ENCODE measurements around the gene SEPTIN7. TPM values are rescaled to one million over a fixed set of nuclear protein-coding genes. Genes with fewer than 3 reads are reported as not detected.

SEPTIN7 gene
- total and polyA plus RNA-seq, 3 experiments from 2014 or later, result 270 to 671 (median 270) TPM

- H3K4me1 Mint-ChIP-seq, result peaks cover 8 to 16% (median 14%) of the 10 kb centered on the region in 3 donors
Measured at GRCh38 chr7:35797311-35797710, 3.5 kb upstream of the SEPTIN7 start.

GRCh38 chr7:35799846-35800717 lies 775 bp upstream of the SEPTIN7 start:
- ChIA-PET POLR2A (interaction anchor here (0.7 to 3.9 kb wide), 14 partner anchors 13 to 1648 kb away, joined by 3 to 62 read pairs (median 5); partner anchors contain the start of gene HERPUD2), CTCF (interaction anchor here (0.7 to 2.9 kb wide), 19 partner anchors 12 to 142 kb away, joined by 3 to 42 read pairs (median 4); partner anchors contain the start of gene HERPUD2)
- peaks cover 0 to 3% of the 10 kb centered on the region in 2 donors for H3K27me3 Mint-ChIP-seq
- Histone ChIP-seq H3K36me3 (ENCODE audit: insufficient read depth, low read length) (no peaks in the 10 kb centered on the region), H3K27me3 (ENCODE audit: insufficient read depth, low read length, poor library complexity, severe bottlenecking) (no peaks in the 10 kb centered on the region), H3K27ac (ENCODE audit: low read depth, low read length) (peak overlapping the region; percentile 96), H3K9me3 (ENCODE audit: low read length) (no peaks in the 10 kb centered on the region), H3K4me3 (ENCODE audit: low read length) (peak overlapping the region; percentile 92), H3K4me1 (ENCODE audit: insufficient read depth, low read length) (peaks cover 31% of the 10 kb centered on the region)
- peaks cover 0 to 21% (median 5%) of the 10 kb centered on the region in 3 donors for H3K36me3 Mint-ChIP-seq
- no peaks in the 10 kb centered on the region for H3K9me3 Mint-ChIP-seq
- peaks cover 35 to 44% (median 40%) of the 10 kb centered on the region in 3 donors for H3K4me1 Mint-ChIP-seq
- H3K4me3 Mint-ChIP-seq, result peak overlapping the region; percentile 86 to 97 (median 97)
- H3K27ac Mint-ChIP-seq, result peak overlapping the region; percentile 98 to 100 (median 99)
- DNase-seq, result peak in 4 of 5 donors; percentile 63 to 86 (median 82)

More at GRCh38 chr7:35797311-35797710, 3.5 kb upstream of the SEPTIN7 start:
- no peaks in the 10 kb centered on the region for H3K27me3 ChIP-seq (ENCODE audit: insufficient read depth, low read length, poor library complexity, severe bottlenecking)
- Mint-ChIP-seq H3K4me3 (peak overlapping the region in 2 of 7 donors; percentile 14 to 71), H3K9me3 (no peaks in the 10 kb centered on the region), H3K27ac (no peak overlapping the region), H3K27me3 (peaks cover 0 to 3% of the 10 kb centered on the region in 2 donors), H3K36me3 (peaks cover 0 to 14% (median 0%) of the 10 kb centered on the region in 3 donors)
- H3K36me3 ChIP-seq (ENCODE audit: insufficient read depth, low read length), result no peaks in the 10 kb centered on the region
- POLR2A ChIA-PET, result no interaction called here
- peaks cover 3% of the 10 kb centered on the region for H3K4me1 ChIP-seq (ENCODE audit: insufficient read depth, low read length)
- CTCF ChIA-PET, result no interaction called here
- H3K9me3 ChIP-seq (ENCODE audit: low read length), result no peaks in the 10 kb centered on the region
- no peak for DNase-seq
- H3K27ac ChIP-seq (ENCODE audit: low read depth, low read length), result no peak overlapping the region
- H3K4me3 ChIP-seq (ENCODE audit: low read length), result no peak overlapping the region

GRCh38 chr7:35801392-35802101 lies 690 bp downstream of the SEPTIN7 start:
- ChIA-PET CTCF (interaction anchor here (0.6 to 2.9 kb wide), 18 partner anchors 16 to 143 kb away, joined by 3 to 42 read pairs (median 4); partner anchors contain the start of gene HERPUD2), POLR2A (interaction anchor here (0.6 to 3.9 kb wide), 14 partner anchors 12 to 1646 kb away, joined by 3 to 62 read pairs (median 5); partner anchors contain the start of gene HERPUD2)
- peak overlapping the region; percentile 68 for H3K4me3 ChIP-seq (ENCODE audit: low read length)
- Mint-ChIP-seq H3K36me3 (peaks cover 0 to 26% (median 5%) of the 10 kb centered on the region in 3 donors), H3K9me3 (no peaks in the 10 kb centered on the region), H3K27me3 (peaks cover 0 to 3% of the 10 kb centered on the region in 2 donors), H3K27ac (peak overlapping the region; percentile 98 to 100 (median 99)), H3K4me1 (peaks cover 49 to 59% (median 54%) of the 10 kb centered on the region in 3 donors), H3K4me3 (peak overlapping the region; percentile 86 to 97 (median 97))
- H3K9me3 ChIP-seq (ENCODE audit: low read length), result no peaks in the 10 kb centered on the region
- peak overlapping the region; percentile 96 for H3K27ac ChIP-seq (ENCODE audit: low read depth, low read length)
- H3K4me1 ChIP-seq (ENCODE audit: insufficient read depth, low read length), result peaks cover 46% of the 10 kb centered on the region
- peak; percentile 73 to 86 (median 82) for DNase-seq
- no peaks in the 10 kb centered on the region for H3K27me3 ChIP-seq (ENCODE audit: insufficient read depth, low read length, poor library complexity, severe bottlenecking)
- H3K36me3 ChIP-seq (ENCODE audit: insufficient read depth, low read length), result no peaks in the 10 kb centered on the region

GRCh38 chr7:35802102-35802466 lies 1.2 kb downstream of the SEPTIN7 start:
- Histone ChIP-seq H3K27ac (ENCODE audit: low read depth, low read length) (peak overlapping the region; percentile 96), H3K9me3 (ENCODE audit: low read length) (no peaks in the 10 kb centered on the region), H3K36me3 (ENCODE audit: insufficient read depth, low read length) (no peaks in the 10 kb centered on the region), H3K4me1 (ENCODE audit: insufficient read depth, low read length) (peaks cover 49% of the 10 kb centered on the region), H3K27me3 (ENCODE audit: insufficient read depth, low read length, poor library complexity, severe bottlenecking) (no peaks in the 10 kb centered on the region), H3K4me3 (ENCODE audit: low read length) (peak overlapping the region; percentile 68)
- peak overlapping the region; percentile 92 to 100 (median 99) for H3K27ac Mint-ChIP-seq
- no peak for DNase-seq
- ChIA-PET CTCF (interaction anchor here (1.1 to 2.9 kb wide), 4 partner anchors 28 to 115 kb away, joined by 3 to 42 read pairs (median 3); no protein-coding TSS in a partner anchor), POLR2A (interaction anchor here (0.9 to 3.9 kb wide), 4 partner anchors 74 to 155 kb away, joined by 3 to 62 read pairs (median 30); partner anchors contain the start of gene HERPUD2)
- no peaks in the 10 kb centered on the region for H3K9me3 Mint-ChIP-seq
- peaks cover 54 to 64% (median 58%) of the 10 kb centered on the region in 3 donors for H3K4me1 Mint-ChIP-seq
- peaks cover 0 to 3% of the 10 kb centered on the region in 2 donors for H3K27me3 Mint-ChIP-seq
- H3K36me3 Mint-ChIP-seq, result peaks cover 0 to 27% (median 5%) of the 10 kb centered on the region in 3 donors
- peak overlapping the region; percentile 86 to 97 (median 97) for H3K4me3 Mint-ChIP-seq

GRCh38 chr7:35802649-35803048 lies 1.8 kb downstream of the SEPTIN7 start:
- H3K27ac ChIP-seq (ENCODE audit: low read depth, low read length), result peak overlapping the region; percentile 96
- ChIA-PET CTCF (interaction anchor here (1.1 to 1.4 kb wide), 2 partner anchors 78 to 115 kb away, joined by 3 read pairs; no protein-coding TSS in a partner anchor), POLR2A (interaction anchor here (0.6 to 3.9 kb wide), 4 partner anchors 44 to 156 kb away, joined by 3 to 62 read pairs (median 6); partner anchors contain the start of gene HERPUD2)
- no peaks in the 10 kb centered on the region for H3K27me3 ChIP-seq (ENCODE audit: insufficient read depth, low read length, poor library complexity, severe bottlenecking)
- H3K27ac Mint-ChIP-seq, result peak overlapping the region; percentile 92 to 100 (median 99)
- peaks cover 0 to 3% of the 10 kb centered on the region in 2 donors for H3K27me3 Mint-ChIP-seq
- H3K4me1 ChIP-seq (ENCODE audit: insufficient read depth, low read length), result peaks cover 49% of the 10 kb centered on the region
- H3K4me3 ChIP-seq (ENCODE audit: low read length), result peak overlapping the region; percentile 68
- H3K36me3 ChIP-seq (ENCODE audit: insufficient read depth, low read length), result no peaks in the 10 kb centered on the region
- H3K36me3 Mint-ChIP-seq, result peaks cover 0 to 27% (median 5%) of the 10 kb centered on the region in 3 donors
- no peaks in the 10 kb centered on the region for H3K9me3 ChIP-seq (ENCODE audit: low read length)
- peak in 1 of 5 donors; percentile 32 for DNase-seq
- peak overlapping the region; percentile 86 to 97 (median 97) for H3K4me3 Mint-ChIP-seq
- no peaks in the 10 kb centered on the region for H3K9me3 Mint-ChIP-seq
- peaks cover 54 to 64% (median 58%) of the 10 kb centered on the region in 3 donors for H3K4me1 Mint-ChIP-seq

- H3K27ac ChIP-seq (ENCODE audit: low read depth, low read length), result no peak overlapping the region
- ChIA-PET CTCF (interaction anchor here (0.9 to 1.6 kb wide), 3 partner anchors 79 to 110 kb away, joined by 4 to 5 read pairs (median 4); partner anchors contain the start of gene HERPUD2), POLR2A (no interaction called here)
- Mint-ChIP-seq H3K4me3 (peak overlapping the region; percentile 13 to 97 (median 47)), H3K9me3 (no peaks in the 10 kb centered on the region), H3K36me3 (peaks cover 5 to 35% (median 8%) of the 10 kb centered on the region in 3 donors), H3K27me3 (peaks cover 0 to 3% of the 10 kb centered on the region in 2 donors), H3K4me1 (peaks cover 70 to 81% (median 74%) of the 10 kb centered on the region in 3 donors), H3K27ac (peak overlapping the region; percentile 5 to 100 (median 50))
- no peaks in the 10 kb centered on the region for H3K27me3 ChIP-seq (ENCODE audit: insufficient read depth, low read length, poor library complexity, severe bottlenecking)
- H3K4me1 ChIP-seq (ENCODE audit: insufficient read depth, low read length), result peaks cover 63% of the 10 kb centered on the region
- no peak overlapping the region for H3K4me3 ChIP-seq (ENCODE audit: low read length)
- DNase-seq, result no peak
- H3K36me3 ChIP-seq (ENCODE audit: insufficient read depth, low read length), result no peaks in the 10 kb centered on the region
- no peaks in the 10 kb centered on the region for H3K9me3 ChIP-seq (ENCODE audit: low read length)
Measured at GRCh38 chr7:35804231-35804970, 3.5 kb downstream of the SEPTIN7 start.

All from CD8-positive, alpha-beta memory T cell (primary cell).